Glutamatergic neuron (in vitro differentiated cells): ENCODE data around the gene CTNND2. TPM values are rescaled to one million over a fixed set of nuclear protein-coding genes. Genes with fewer than 3 reads are reported as not detected.

Source experiments
- DNase-seq: peaks from one replicate; pipeline ENCODE4 v3.0.0; 2022
- H3K27ac Mint-ChIP-seq: one replicate; pipeline ENCODE4 v1.8.0; 2020; ENCODE audit warnings: mild to moderate bottlenecking, mixed read lengths, inconsistent platforms; ENCODE audit not compliant: unreplicated experiment
- H3K27me3 Mint-ChIP-seq: one replicate; pipeline ENCODE4 v1.8.0; 2020; ENCODE audit warnings: mild to moderate bottlenecking, moderate library complexity, mixed read lengths, inconsistent platforms; ENCODE audit not compliant: unreplicated experiment
- H3K36me3 Mint-ChIP-seq: one replicate; pipeline ENCODE4 v1.8.0; 2020; ENCODE audit warnings: mild to moderate bottlenecking, mixed read lengths, inconsistent platforms; ENCODE audit not compliant: unreplicated experiment
- H3K4me1 Mint-ChIP-seq: one replicate; pipeline ENCODE4 v1.8.0; 2020; ENCODE audit warnings: mild to moderate bottlenecking, low read depth, mixed read lengths, inconsistent platforms; ENCODE audit not compliant: unreplicated experiment
- H3K4me3 Mint-ChIP-seq: one replicate; pipeline ENCODE4 v1.8.0; 2020; ENCODE audit warnings: mild to moderate bottlenecking, mixed read lengths, inconsistent platforms; ENCODE audit not compliant: unreplicated experiment
- H3K9me3 Mint-ChIP-seq: one replicate; pipeline ENCODE4 v1.8.0; 2020; ENCODE audit warnings: mild to moderate bottlenecking, moderate library complexity, mixed read lengths, inconsistent platforms; ENCODE audit not compliant: unreplicated experiment
- CTCF ChIP-seq: fragments of 200-600 bp; sonication (generic); IDR thresholded peaks from one replicate; pipeline ENCODE4 v1.5.0; 2021; ENCODE audit not compliant: partially characterized antibody, unreplicated experiment
- total RNA-seq: library from RNA; stranded (reverse); fragmentation: NEBNext Ultra II Directional; extraction: Animal tissue kit (Norgen Biotek cat#: 25700); gene quantifications from one replicate; pipeline ENCODE4 v1.2.1, GENCODE V29; 2021; ENCODE audit not compliant: unreplicated experiment

Gene CTNND2
- total RNA-seq, 1 donor from 2014 or later = 134 TPM

- no peak for DNase-seq
- no peak overlapping the region for H3K27ac Mint-ChIP-seq
- H3K36me3 Mint-ChIP-seq = no peaks in the 10 kb centered on the region
- TF ChIP-seq CTCF = no peak
- peaks cover 7% of the 10 kb centered on the region for H3K4me1 Mint-ChIP-seq
- no peaks in the 10 kb centered on the region for H3K27me3 Mint-ChIP-seq
- H3K4me3 Mint-ChIP-seq = no peak overlapping the region
- peaks cover 1% of the 10 kb centered on the region for H3K9me3 Mint-ChIP-seq
Measured at GRCh38 chr5:11724940-11725339, 179.3 kb downstream of the CTNND2 start.

- H3K9me3 Mint-ChIP-seq = peaks cover 1% of the 10 kb centered on the region
- no peaks in the 10 kb centered on the region for H3K36me3 Mint-ChIP-seq
- no peak overlapping the region for H3K27ac Mint-ChIP-seq
- peak; percentile 62 for TF ChIP-seq CTCF
- H3K27me3 Mint-ChIP-seq = no peaks in the 10 kb centered on the region
- H3K4me3 Mint-ChIP-seq = no peak overlapping the region
- peak; percentile 76 for DNase-seq
- H3K4me1 Mint-ChIP-seq = peaks cover 8% of the 10 kb centered on the region
Measured at GRCh38 chr5:11719888-11720481, 184.3 kb downstream of the CTNND2 start.

- no peak for DNase-seq
- H3K4me1 Mint-ChIP-seq = peaks cover 4% of the 10 kb centered on the region
Measured at GRCh38 chr5:11715461-11716196, 188.6 kb downstream of the CTNND2 start.

GRCh38 chr5:11711932-11712331, 192.3 kb downstream of the CTNND2 start:
- Mint-ChIP-seq H3K9me3 (no peaks in the 10 kb centered on the region), H3K4me3 (no peak overlapping the region), H3K36me3 (no peaks in the 10 kb centered on the region), H3K27me3 (no peaks in the 10 kb centered on the region), H3K27ac (no peak overlapping the region), H3K4me1 (no peaks in the 10 kb centered on the region)
- TF ChIP-seq CTCF = no peak
- no peak for DNase-seq

More at GRCh38 chr5:11715461-11716196, 188.6 kb downstream of the CTNND2 start:
- TF ChIP-seq CTCF = no peak
- Mint-ChIP-seq H3K9me3 (no peaks in the 10 kb centered on the region), H3K36me3 (no peaks in the 10 kb centered on the region), H3K4me3 (no peak overlapping the region), H3K27me3 (no peaks in the 10 kb centered on the region), H3K27ac (no peak overlapping the region)

- TF ChIP-seq CTCF = no peak
- no peak overlapping the region for H3K4me3 Mint-ChIP-seq
- DNase-seq = no peak
Measured at GRCh38 chr5:11709021-11709420, 195.2 kb downstream of the CTNND2 start.

More at GRCh38 chr5:11709021-11709420, 195.2 kb downstream of the CTNND2 start:
- H3K36me3 Mint-ChIP-seq = no peaks in the 10 kb centered on the region
- H3K27me3 Mint-ChIP-seq = no peaks in the 10 kb centered on the region
- no peak overlapping the region for H3K27ac Mint-ChIP-seq
- H3K4me1 Mint-ChIP-seq = peaks cover 8% of the 10 kb centered on the region
- H3K9me3 Mint-ChIP-seq = no peaks in the 10 kb centered on the region
